ENCODE data around the gene SLC39A5. TPM values are rescaled to one million over a fixed set of nuclear protein-coding genes. Genes with fewer than 3 reads are reported as not detected.

Gene SLC39A5
- total and polyA plus RNA-seq, 2 of the 8 experiments (the other 6 are each of a cell fraction or from before 2014, with no cell fraction given), result 0.27 TPM; not detected in 1

DNA sequence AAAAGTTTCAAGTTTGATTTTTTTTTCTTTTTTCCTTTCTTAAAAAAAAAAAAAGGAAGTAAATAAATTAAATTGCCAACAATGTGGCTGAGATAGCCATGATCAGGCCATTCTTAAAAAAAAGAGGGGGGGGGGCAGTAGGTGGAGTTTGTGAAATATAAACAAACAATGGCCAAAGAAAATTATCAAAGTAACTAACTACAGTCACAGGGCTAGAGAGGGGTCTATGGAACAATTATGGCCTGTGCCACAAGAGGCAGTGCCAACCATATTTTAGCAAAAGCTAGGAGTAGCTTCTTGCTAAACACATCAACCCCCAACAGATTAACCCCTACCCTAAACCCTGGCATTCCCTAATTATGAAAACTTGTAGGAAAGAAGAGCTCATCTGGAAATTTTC, 24.4 kb upstream of the SLC39A5 start:
- no peak overlapping the region for H2BK5ac ChIP-seq (ENCODE audit: low read depth, low read length)
- TF ChIP-seq MAFK (IDR thresholded peaks at IDR 0.05; ENCODE audit: low read depth, low read length) (no peak), GTF2F1 (IDR thresholded peaks at IDR 0.05; ENCODE audit: borderline replicate concordance, low read depth, low read length) (no peak), ATF2 (IDR thresholded peaks at IDR 0.05; ENCODE audit: low read length) (no peak), JUND (IDR thresholded peaks at IDR 0.05; ENCODE audit: low read length) (no peak), TAF1 (IDR thresholded peaks at IDR 0.05; ENCODE audit: low read depth, low read length) (no peak), PHF8 (conservative IDR thresholded peaks at IDR 0.05; ENCODE audit: low read depth, low read length) (no peak), SUZ12 (IDR thresholded peaks at IDR 0.05; ENCODE audit: low read length) (no peak), TBP (IDR thresholded peaks at IDR 0.05; ENCODE audit: low read depth, low read length) (no peak), CTBP2 (IDR thresholded peaks at IDR 0.05; ENCODE audit: borderline replicate concordance, insufficient read depth, insufficient read length, low read length) (no peak), SIN3A (conservative IDR thresholded peaks at IDR 0.05 in 1 of 2, IDR thresholded peaks at IDR 0.05 in 1 of 2; ENCODE audit: low read depth in 1 of 2, low read length in 2 of 2) (no peak), KDM1A (IDR thresholded peaks at IDR 0.05; ENCODE audit: borderline replicate concordance, low read length) (no peak), POLR2A (IDR thresholded peaks at IDR 0.05; ENCODE audit: control extremely low read depth in 1 of 2, low read depth in 2 of 2, low read length in 2 of 2) (no peak)
- TF ChIP-seq, protein P1, sequence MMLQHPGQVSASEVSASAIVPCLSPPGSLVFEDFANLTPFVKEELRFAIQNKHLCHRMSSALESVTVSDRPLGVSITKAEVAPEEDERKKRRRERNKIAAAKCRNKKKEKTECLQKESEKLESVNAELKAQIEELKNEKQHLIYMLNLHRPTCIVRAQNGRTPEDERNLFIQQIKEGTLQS (IDR thresholded peaks at IDR 0.05; ENCODE audit: insufficient read depth, low read depth, low read length), result no peak

More for the DNA sequence above, 24.4 kb upstream of the SLC39A5 start:
- Histone ChIP-seq H4K8ac (ENCODE audit: extremely low read depth, insufficient read depth, low read length) (no peak overlapping the region), H3K36me3 (ENCODE audit: control insufficient read depth in 2 of 4, insufficient read depth in 4 of 4, low read length in 3 of 4) (peaks cover 22 to 46% (median 35%) of the 10 kb centered on the region in 4 experiments), H2AFZ (ENCODE audit: low read length) (no peak overlapping the region), H3K4me3 (ENCODE audit: extremely low read depth in 1 of 4, insufficient read depth in 2 of 4, low read depth in 3 of 4, low read length in 4 of 4) (no peak overlapping the region), H3K9ac (replicated peaks in 1 of 4; ENCODE audit: extremely low read depth in 1 of 4, low read depth in 3 of 4, low read length in 3 of 4) (no peak overlapping the region), H3K27ac (ENCODE audit: low read depth, low read length) (no peak overlapping the region), H2BK15ac (ENCODE audit: low read length) (no peak overlapping the region), H3K23me2 (ENCODE audit: low read depth, low read length) (no peaks in the 10 kb centered on the region), H3K9me3 (ENCODE audit: insufficient read depth in 2 of 2, low read depth in 1 of 2, low read length in 1 of 2) (no peaks in the 10 kb centered on the region), H4K91ac (replicated peaks; ENCODE audit: insufficient read length, low read length) (no peak overlapping the region), H2AK5ac (ENCODE audit: low read depth, low read length) (no peak overlapping the region), H2BK20ac (ENCODE audit: low read length) (no peak overlapping the region), H3K79me1 (ENCODE audit: low read depth, low read length) (no peaks in the 10 kb centered on the region), H2BK120ac (replicated peaks; ENCODE audit: low read depth, low read length) (no peak overlapping the region), H4K5ac (ENCODE audit: insufficient read length, low read depth, low read length) (no peak overlapping the region), H3K18ac (ENCODE audit: extremely low read depth, low read length) (no peak overlapping the region), H3K79me2 (ENCODE audit: control insufficient read depth in 1 of 2, insufficient read depth in 2 of 2, low read length in 2 of 2) (no peaks in the 10 kb centered on the region), H3K56ac (replicated peaks; ENCODE audit: insufficient read length, low read depth, low read length) (no peak overlapping the region), H3K4me1 (replicated peaks in 1 of 4; ENCODE audit: control insufficient read depth in 3 of 4, insufficient read depth in 4 of 4, low read length in 3 of 4) (no peaks in the 10 kb centered on the region), H3K4me2 (ENCODE audit: insufficient read depth in 1 of 2, low read depth in 2 of 2, low read length in 2 of 2) (no peak overlapping the region), H4K20me1 (replicated peaks in 1 of 2; ENCODE audit: control insufficient read depth in 1 of 2, insufficient read depth in 2 of 2, low read length in 2 of 2) (no peaks in the 10 kb centered on the region), H3K27me3 (replicated peaks in 1 of 4; ENCODE audit: control insufficient read depth in 3 of 4, extremely low read depth in 1 of 4, insufficient read depth in 3 of 4, low read length in 3 of 4) (no peaks in the 10 kb centered on the region), H3K14ac (ENCODE audit: insufficient read length) (no peak overlapping the region), H2BK12ac (ENCODE audit: low read depth, low read length) (no peak overlapping the region), H3K4ac (replicated peaks; ENCODE audit: insufficient read length, low read depth, low read length) (no peak overlapping the region), H3K23ac (ENCODE audit: insufficient read length) (no peak overlapping the region)
- DNase-seq (ENCODE audit: low read depth in 1 of 2, low spot score in 2 of 2) (no peak), FAIRE-seq (no peak)
- ChIA-PET CTCF (ENCODE audit: partially characterized antibody) (interaction anchor here (0.9 to 12.3 kb wide), 17 partner anchors 9 to 156 kb away, joined by 3 to 111 read pairs (median 4); partner anchors contain the start of genes ANKRD52, MYL6B, RNF41 and SLC39A5), POLR2A (ENCODE audit: partially characterized antibody) (interaction anchor here (0.7 to 17.4 kb wide), 10 partner anchors 9 to 88 kb away, joined by 3 to 203 read pairs (median 10); partner anchors contain the start of genes ANKRD52, MYL6, RNF41 and SMARCC2)
